CD4-positive, alpha-beta T cell (primary cell): ENCODE data around the gene MAPKAPK3. TPM values are rescaled to one million over a fixed set of nuclear protein-coding genes. Genes with fewer than 3 reads are reported as not detected.
A peak's percentile ranks its signal among the peaks of the same experiment; 100 is the strongest.

Source experiments
- ATAC-seq: fragments of 200-7000 bp; cut with Tn5 transposase; one replicate; pipeline ENCODE4 v1.10.0; 2022; ENCODE audit warnings: mild to moderate bottlenecking; ENCODE audit not compliant: poor library complexity
- CTCF ChIA-PET: fragments of 350-600 bp; sonication (Branson Sonifier 250); formaldehyde crosslinking; loops from one replicate; lab custom pipeline; 2021; ENCODE audit warnings: antibody characterized with exemption, inconsistent platforms; lab: Charles Lee
- POLR2A ChIA-PET: fragments of 350-600 bp; sonication (Branson Sonifier 250); formaldehyde crosslinking; loops from one replicate; lab custom pipeline; 2021; ENCODE audit warnings: antibody characterized with exemption, inconsistent platforms; lab: Charles Lee
- DNase-seq, 14 experiments: peaks; one replicate each; pipeline ENCODE4 v3.0.0-alpha.2; 2013 to 2020; ENCODE audit warnings: mixed read lengths in 2 of 14
- H3K27ac ChIP-seq, 2 donors: one replicate each; pipeline versions ENCODE4 v1.5.1 to v1.7.0; 2013; ENCODE audit warnings: low read length in 2 of 2, low read depth in 1 of 2, mild to moderate bottlenecking in 1 of 2
- H3K27me3 ChIP-seq, 2 experiments: 1 replicate in 1 of 2; 2 replicates in 1 of 2; pipeline versions ENCODE4 v1.6.1 to v1.7.0; 2013; ENCODE audit warnings: low read length in 2 of 2, control low read depth in 1 of 2, mild to moderate bottlenecking in 1 of 2, moderate library complexity in 1 of 2; ENCODE audit not compliant: insufficient read depth in 2 of 2, control insufficient read depth in 1 of 2
- H3K36me3 ChIP-seq: one replicate; pipeline ENCODE4 v1.6.1; 2013; ENCODE audit warnings: low read length, control low read depth; ENCODE audit not compliant: insufficient read depth
- H3K4me1 ChIP-seq: one replicate; pipeline ENCODE4 v1.6.1; 2013; ENCODE audit warnings: low read length, control low read depth; ENCODE audit not compliant: insufficient read depth
- H3K4me3 ChIP-seq: one replicate; pipeline ENCODE4 v1.5.1; 2013; ENCODE audit warnings: mild to moderate bottlenecking, low read length, moderate library complexity
- H3K9me3 ChIP-seq, 2 experiments: 1 replicate in 1 of 2; 2 replicates in 1 of 2; pipeline versions ENCODE4 v1.6.1 to v1.7.0; 2013; ENCODE audit warnings: low read length in 2 of 2, mild to moderate bottlenecking in 2 of 2, control low read depth in 1 of 2, moderate library complexity in 1 of 2; ENCODE audit not compliant: control insufficient read depth in 1 of 2, insufficient read depth in 1 of 2
- H3K27ac Mint-ChIP-seq: one replicate; pipeline ENCODE4 v1.8.0; 2020; ENCODE audit warnings: mixed read lengths
- H3K27me3 Mint-ChIP-seq: one replicate; pipeline ENCODE4 v1.8.0; 2021; ENCODE audit warnings: mixed read lengths
- H3K36me3 Mint-ChIP-seq: one replicate; pipeline ENCODE4 v1.8.0; 2021; ENCODE audit warnings: low read depth, mixed read lengths
- H3K4me1 Mint-ChIP-seq: one replicate; pipeline ENCODE4 v1.8.0; 2021; ENCODE audit warnings: low read depth, mixed read lengths
- H3K4me3 Mint-ChIP-seq: one replicate; pipeline ENCODE4 v1.8.0; 2020; ENCODE audit warnings: mild to moderate bottlenecking, mixed read lengths
- H3K9me3 Mint-ChIP-seq: one replicate; pipeline ENCODE4 v1.8.0; 2020; ENCODE audit warnings: mixed read lengths
- CTCF ChIP-seq: fragments of 200-600 bp; IDR thresholded peaks from one replicate; pipeline ENCODE4 v1.8.0; 2022; ENCODE audit warnings: antibody characterized with exemption, mild to moderate bottlenecking
- intact Hi-C, 2 experiments: fragments of 100-400 bp; cut with DNase I in 1 of 2; cut with micrococcal nuclease in 1 of 2; formaldehyde crosslinking; loops; one replicate each; pipeline versions ENCODE4 v1.15.1 to v1.9.0; 2023 to 2025; cut with DNase I, micrococcal nuclease
- total RNA-seq, 174 experiments: library from RNA in 2 of 174; stranded (reverse) in 2 of 174; gene quantifications; one replicate each; pipeline ENCODE4 v1.2.3 and lab custom pipeline; 2021 to 2026

The MAPKAPK3 gene
- total RNA-seq, 2 experiments from 2014 or later = 16.4 to 16.6 TPM

DNA sequence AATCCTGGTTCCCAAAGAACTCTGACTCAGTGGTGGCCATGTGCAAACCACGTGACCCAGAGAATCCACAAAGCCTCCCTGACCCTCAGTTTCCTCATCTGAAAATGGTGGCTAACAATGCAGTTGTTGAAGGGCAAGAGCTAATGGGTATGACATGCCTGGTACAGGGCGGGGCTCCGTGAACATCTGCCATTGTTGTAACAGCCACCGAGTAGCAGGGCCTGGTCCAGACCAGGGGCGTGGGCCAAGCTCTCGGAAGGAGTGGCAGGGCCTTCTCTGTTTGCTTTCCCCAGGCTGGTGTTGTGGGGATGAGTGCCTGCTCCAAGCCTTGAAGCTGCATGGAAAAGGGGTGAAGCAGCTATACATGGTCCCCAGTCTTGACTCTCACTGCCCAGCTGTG, 13.4 kb downstream of the MAPKAPK3 start:
- Mint-ChIP-seq H3K36me3 (peaks cover 29% of the 10 kb centered on the region), H3K27me3 (no peaks in the 10 kb centered on the region), H3K4me3 (no peak overlapping the region), H3K27ac (peak overlapping the region; percentile 70), H3K9me3 (no peaks in the 10 kb centered on the region), H3K4me1 (peaks cover 83% of the 10 kb centered on the region)
- H3K4me1 ChIP-seq = peaks cover 96% of the 10 kb centered on the region
- no peak for TF ChIP-seq CTCF
- intact Hi-C loops = no loop called here
- no peaks in the 10 kb centered on the region for H3K9me3 ChIP-seq
- ChIA-PET CTCF (interaction anchor here (1.1 to 1.2 kb wide), 2 partner anchors 14 to 26 kb away, joined by 3 read pairs; no protein-coding TSS in a partner anchor), POLR2A (interaction anchor here (1.1 to 3.4 kb wide), 3 partner anchors 10 to 14 kb away, joined by 3 to 10 read pairs (median 5); no protein-coding TSS in a partner anchor)
- DNase-seq = no peak
- H3K4me3 ChIP-seq = no peak overlapping the region
- no peaks in the 10 kb centered on the region for H3K27me3 ChIP-seq
- H3K27ac ChIP-seq = no peak overlapping the region
- no peak for ATAC-seq
- peaks cover 25% of the 10 kb centered on the region for H3K36me3 ChIP-seq

- H3K9me3 Mint-ChIP-seq = no peaks in the 10 kb centered on the region
- H3K27me3 Mint-ChIP-seq = no peaks in the 10 kb centered on the region
- H3K9me3 ChIP-seq = no peaks in the 10 kb centered on the region
- no peak overlapping the region for H3K4me3 Mint-ChIP-seq
- peaks cover 25% of the 10 kb centered on the region for H3K36me3 ChIP-seq
- CTCF ChIA-PET = interaction anchor here (1.1 to 1.2 kb wide), 2 partner anchors 15 to 26 kb away, joined by 3 read pairs; no protein-coding TSS in a partner anchor
- H3K36me3 Mint-ChIP-seq = peaks cover 29% of the 10 kb centered on the region
- H3K27ac ChIP-seq = no peak overlapping the region
- H3K4me1 Mint-ChIP-seq = peaks cover 81% of the 10 kb centered on the region
- H3K27ac Mint-ChIP-seq = peak overlapping the region; percentile 70
- peaks cover 96% of the 10 kb centered on the region for H3K4me1 ChIP-seq
- intact Hi-C loops = no loop called here
- no peak for TF ChIP-seq CTCF
- ATAC-seq = no peak
- no peak for DNase-seq
- H3K27me3 ChIP-seq = no peaks in the 10 kb centered on the region
- POLR2A ChIA-PET = interaction anchor here (1.1 to 1.3 kb wide), 2 partner anchors 11 to 14 kb away, joined by 3 to 5 read pairs; no protein-coding TSS in a partner anchor
- H3K4me3 ChIP-seq = no peak overlapping the region
Observed at GRCh38 chr3:50630877-50631276, 13.9 kb downstream of the MAPKAPK3 start.

DNA sequence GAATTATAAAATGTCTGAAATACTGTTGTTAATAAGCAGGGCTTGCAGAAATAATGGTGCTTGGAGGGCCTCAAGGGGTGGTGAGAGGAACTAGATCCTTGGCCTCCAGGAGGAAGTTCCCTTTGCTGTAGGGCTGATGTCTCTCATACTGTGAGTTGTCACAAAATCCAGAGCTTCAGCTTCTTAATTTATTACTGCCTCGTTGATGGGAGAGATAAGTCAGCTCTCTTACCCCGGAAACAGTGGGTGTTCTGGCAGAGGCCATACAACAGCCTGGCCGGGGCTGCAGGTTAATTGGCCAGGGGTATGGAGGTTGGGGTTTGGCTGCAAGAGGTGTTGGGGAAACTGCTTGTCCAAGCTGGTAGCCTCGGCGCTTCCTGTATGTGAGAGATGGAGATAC, 15.5 kb downstream of the MAPKAPK3 start:
- H3K27ac Mint-ChIP-seq = peak overlapping the region; percentile 85
- H3K4me3 Mint-ChIP-seq = peak overlapping the region; percentile 54
- intact Hi-C loops = no loop called here
- no peak for TF ChIP-seq CTCF
- H3K4me1 Mint-ChIP-seq = peaks cover 84% of the 10 kb centered on the region
- Histone ChIP-seq H3K36me3 (peaks cover 25% of the 10 kb centered on the region), H3K27ac (no peak overlapping the region), H3K27me3 (no peaks in the 10 kb centered on the region), H3K4me1 (peaks cover 95% of the 10 kb centered on the region), H3K4me3 (no peak overlapping the region), H3K9me3 (no peaks in the 10 kb centered on the region)
- no peaks in the 10 kb centered on the region for H3K27me3 Mint-ChIP-seq
- CTCF ChIA-PET = interaction anchor here (0.8 to 1.4 kb wide), 2 partner anchors 15 to 17 kb away, joined by 3 to 7 read pairs; no protein-coding TSS in a partner anchor
- POLR2A ChIA-PET = interaction anchor here (0.8 kb wide), 1 partner anchor 16 kb away, joined by 3 read pairs; no protein-coding TSS in a partner anchor
- ATAC-seq = no peak
- H3K9me3 Mint-ChIP-seq = no peaks in the 10 kb centered on the region
- DNase-seq = peak in 1 of 14 experiments; percentile 42
- H3K36me3 Mint-ChIP-seq = peaks cover 31% of the 10 kb centered on the region
